Measurements from ENCODE around the gene SP100.

SP100 gene

GRCh38 chr2:230505162-230505561, 89.2 kb downstream of the SP100 start:
- Histone ChIP-seq H3K4me1 (ENCODE audit: control insufficient read depth, insufficient read depth, low read length) (no peaks in the 10 kb centered on the region), H3K36me3 (ENCODE audit: control insufficient read depth in 2 of 2, insufficient read depth in 1 of 2, low read length in 2 of 2) (no peaks in the 10 kb centered on the region), H3K4me3 (ENCODE audit: low read depth, low read length) (no peak overlapping the region), H3K9me3 (ENCODE audit: control insufficient read depth, insufficient read depth, low read depth, low read length) (no peaks in the 10 kb centered on the region), H3K27ac (ENCODE audit: extremely low read depth, low read depth, low read length) (no peak overlapping the region)
- TF ChIP-seq IKZF3 (tag by site-specific recombination; IDR thresholded peaks at IDR 0.05) (no peak), ZNF24 (tag by site-specific recombination; IDR thresholded peaks at IDR 0.05) (no peak), ZNF416 (tag by site-specific recombination; IDR thresholded peaks at IDR 0.05) (no peak), ZSCAN4 (tag by site-specific recombination; IDR thresholded peaks at IDR 0.05) (no peak), ZNF266 (tag by site-specific recombination; IDR thresholded peaks at IDR 0.05; ENCODE audit: low read depth) (no peak), INSM2 (tag by site-specific recombination; IDR thresholded peaks at IDR 0.05) (no peak), HOXA7 (CRISPR knock-in tag; IDR thresholded peaks at IDR 0.05; ENCODE audit: borderline replicate concordance) (no peak), ZBTB44 (tag by site-specific recombination; IDR thresholded peaks at IDR 0.05) (no peak), ZNF280C (tag by site-specific recombination; IDR thresholded peaks at IDR 0.05) (no peak), ZNF169 (tag by site-specific recombination; IDR thresholded peaks at IDR 0.05) (no peak)
- ChIA-PET POLR2A (no interaction called here), CTCF (no interaction called here)

GRCh38 chr2:230512955-230513748, 97.2 kb downstream of the SP100 start:
- TF ChIP-seq ZNF747 (tag by site-specific recombination; IDR thresholded peaks at IDR 0.05) (no peak), ZNF146 (tag by site-specific recombination; IDR thresholded peaks at IDR 0.05) (no peak), SCRT1 (tag by site-specific recombination; IDR thresholded peaks at IDR 0.05; ENCODE audit: borderline replicate concordance) (no peak), ZNF426 (tag by site-specific recombination; IDR thresholded peaks at IDR 0.05) (no peak), ZBTB44 (tag by site-specific recombination; IDR thresholded peaks at IDR 0.05) (no peak), ZNF223 (tag by site-specific recombination; IDR thresholded peaks at IDR 0.05) (no peak), PRDM4 (tag by site-specific recombination; IDR thresholded peaks at IDR 0.05) (no peak), ZNF18 (tag by site-specific recombination; IDR thresholded peaks at IDR 0.05) (no peak), ZNF37A (tag by site-specific recombination; IDR thresholded peaks at IDR 0.05) (no peak), ZNF654 (tag by site-specific recombination; IDR thresholded peaks at IDR 0.05; ENCODE audit: low read depth) (no peak), ZNF791 (tag by site-specific recombination; IDR thresholded peaks at IDR 0.05) (no peak)
- Histone ChIP-seq H3K36me3 (ENCODE audit: control insufficient read depth in 2 of 2, insufficient read depth in 1 of 2, low read length in 2 of 2) (no peaks in the 10 kb centered on the region), H3K4me3 (ENCODE audit: low read depth, low read length) (no peak overlapping the region), H3K27ac (ENCODE audit: extremely low read depth, low read depth, low read length) (no peak overlapping the region), H3K4me1 (ENCODE audit: control insufficient read depth, insufficient read depth, low read length) (no peaks in the 10 kb centered on the region), H3K9me3 (ENCODE audit: control insufficient read depth, insufficient read depth, low read depth, low read length) (no peaks in the 10 kb centered on the region)
- POLR2A ChIA-PET: no interaction called here
- CTCF ChIA-PET: interaction anchor here (0.5 kb wide), 1 partner anchor 81 kb away, joined by 5 read pairs; no protein-coding TSS in a partner anchor

All from HEK293 (cell line).